H1 (cell line): ENCODE data around the gene ATG5. TPM values are rescaled to one million over a fixed set of nuclear protein-coding genes. Genes with fewer than 3 reads are reported as not detected.

Experiments used
- ASH2L ChIP-seq: fragments of 200-600, 300-600 bp; sonication (generic); IDR thresholded peaks from one replicate; pipeline ENCODE4 v1.7.1; 2017; ENCODE audit warnings: low read length
- BACH1 ChIP-seq: IDR thresholded peaks from 2 replicates; pipeline ENCODE4 v1.6.1; 2012; ENCODE audit warnings: low read length, improper control_type of control experiment
- CEBPB ChIP-seq: IDR thresholded peaks from 2 replicates; pipeline ENCODE4 v1.6.1; 2012; ENCODE audit warnings: low read depth, low read length
- CHD1 ChIP-seq: IDR thresholded peaks from 2 replicates; pipeline ENCODE4 v1.6.1; 2012; ENCODE audit warnings: low read depth, low read length, improper control_type of control experiment
- CHD2 ChIP-seq: IDR thresholded peaks from 2 replicates; pipeline ENCODE4 v1.6.1; 2012; ENCODE audit warnings: low read length, improper control_type of control experiment
- CTBP2 ChIP-seq: IDR thresholded peaks from 2 replicates; pipeline ENCODE4 v1.7.0; 2011; ENCODE audit warnings: borderline replicate concordance, mild to moderate bottlenecking, moderate library complexity, mixed read lengths, low read length; ENCODE audit not compliant: insufficient read depth, insufficient read length
- E2F6 ChIP-seq: IDR thresholded peaks from 2 replicates; pipeline ENCODE4 v1.6.1; 2012; ENCODE audit warnings: inconsistent platforms
- EP300 ChIP-seq, 2 experiments: IDR thresholded peaks; 1 replicate in 1 of 2; 2 replicates in 1 of 2; pipeline ENCODE4 v1.6.1; 2011 to 2012; ENCODE audit warnings: low read depth in 2 of 2, low read length in 2 of 2, mild to moderate bottlenecking in 2 of 2, borderline replicate concordance in 1 of 2, inconsistent platforms in 1 of 2, moderate library complexity in 1 of 2
- FOSL1 ChIP-seq: IDR thresholded peaks from 2 replicates; pipeline ENCODE4 v1.6.1; 2011; ENCODE audit warnings: mild to moderate bottlenecking, low read depth, low read length, moderate library complexity; ENCODE audit not compliant: insufficient read depth
- HDAC2 ChIP-seq, 2 experiments: fragments of 300-600 bp in 1 of 2; sonication (generic) in 1 of 2; IDR thresholded peaks; 2 replicates each; pipeline ENCODE4 v1.6.1; 2011 to 2012; ENCODE audit warnings: low read depth in 2 of 2, low read length in 2 of 2, mild to moderate bottlenecking in 2 of 2, moderate library complexity in 2 of 2, borderline replicate concordance in 1 of 2, inconsistent platforms in 1 of 2
- KDM4A ChIP-seq: IDR thresholded peaks from one replicate; pipeline ENCODE4 v1.7.1; 2012; ENCODE audit warnings: low read depth, mild to moderate bottlenecking, moderate library complexity, low read length, inconsistent platforms; ENCODE audit not compliant: severe bottlenecking
- PHF8 ChIP-seq: fragments of 200-600 bp; sonication (generic); conservative IDR thresholded peaks from 2 replicates; pipeline ENCODE4 v1.7.1; 2012; ENCODE audit warnings: low read depth, mild to moderate bottlenecking, inconsistent platforms, low read length, moderate library complexity
- RAD21 ChIP-seq, 2 experiments: IDR thresholded peaks in 1 of 2; conservative IDR thresholded peaks in 1 of 2; 2 replicates each; pipeline ENCODE4 v1.6.1; 2011; ENCODE audit warnings: low read depth in 2 of 2, low read length in 2 of 2, improper control_type of control experiment in 1 of 2, inconsistent platforms in 1 of 2, mild to moderate bottlenecking in 1 of 2, moderate library complexity in 1 of 2
- SIN3A ChIP-seq, 2 experiments: IDR thresholded peaks in 1 of 2; conservative IDR thresholded peaks in 1 of 2; 2 replicates each; pipeline ENCODE4 v1.6.1; 2011 to 2012; ENCODE audit warnings: low read length in 2 of 2, improper control_type of control experiment in 1 of 2, low read depth in 1 of 2, mild to moderate bottlenecking in 1 of 2
- SP1 ChIP-seq: IDR thresholded peaks from 2 replicates; pipeline ENCODE4 v1.6.1; 2011; ENCODE audit warnings: low read depth, low read length
- SP4 ChIP-seq: IDR thresholded peaks from 2 replicates; pipeline ENCODE4 v1.6.1; 2012; ENCODE audit warnings: low read length, inconsistent platforms
- SUZ12 ChIP-seq: fragments of 200-600 bp; sonication (generic); IDR thresholded peaks from 2 replicates; pipeline ENCODE4 v1.6.1; 2012; ENCODE audit warnings: mild to moderate bottlenecking, inconsistent platforms, low read length, moderate library complexity, mixed read lengths
- TAF1 ChIP-seq: IDR thresholded peaks from 2 replicates; pipeline ENCODE4 v1.6.1; 2011; ENCODE audit warnings: mild to moderate bottlenecking, low read depth, low read length
- TBP ChIP-seq: IDR thresholded peaks from 2 replicates; pipeline ENCODE4 v1.6.1; 2011; ENCODE audit warnings: low read depth, low read length, improper control_type of control experiment
- TCF12 ChIP-seq: IDR thresholded peaks from 2 replicates; pipeline ENCODE4 v1.6.1; 2011; ENCODE audit warnings: low read depth, mild to moderate bottlenecking, low read length
- USF2 ChIP-seq: IDR thresholded peaks from 2 replicates; pipeline ENCODE4 v1.6.1; 2011; ENCODE audit warnings: low read length, improper control_type of control experiment
- YY1 ChIP-seq: IDR thresholded peaks from 2 replicates; pipeline ENCODE4 v1.6.1; 2011; ENCODE audit warnings: low read depth, mild to moderate bottlenecking, low read length
- polyA plus RNA-seq, 7 experiments: library from polyadenylated mRNA; depleted of rRNA in 3 of 7; stranded (reverse) in 5 of 7; unstranded in 2 of 7; fragments of >200 nt in 5 of 7; fragments of 200-250 nt in 2 of 7; gene quantifications; 1 replicate in 5 of 7; 2 replicates in 1 of 7; 4 replicates in 1 of 7; pipeline versions ENCODE4 v1.2.1 to v1.2.3, GENCODE V29; 2011 to 2013; ENCODE audit warnings: missing spikeins in 2 of 7, mixed read lengths in 2 of 7
- total RNA-seq: library from RNA; stranded (reverse); fragmentation: NEBNext Ultra II Directional; extraction: Animal tissue kit (Norgen Biotek cat#: 25700); gene quantifications from 2 replicates; pipeline ENCODE4 v1.2.1, GENCODE V29; 2021

The ATG5 gene
- total and polyA plus RNA-seq, 2 of the 8 experiments (the other 6 are each of a cell fraction or from before 2014, with no cell fraction given) = 18.2 to 39.0 TPM

- TF ChIP-seq EP300 (IDR thresholded peaks at IDR 0.05; ENCODE audit: borderline replicate concordance in 1 of 2, low read depth in 2 of 2, low read length in 2 of 2) = peak in 1 of 2 experiments; percentile 80; a peak in 2 of 3 replicates
- TF ChIP-seq CTBP2 = peak; percentile 81
- peak; percentile 84 for TF ChIP-seq KDM4A
- TF ChIP-seq TAF1 = peak; percentile 74
- peak; percentile 56 to 74 for TF ChIP-seq RAD21 (IDR thresholded peaks at IDR 0.05 in 1 of 2, conservative IDR thresholded peaks at IDR 0.05 in 1 of 2; ENCODE audit: low read depth in 2 of 2, low read length in 2 of 2)
- TF ChIP-seq FOSL1 = peak; percentile 71; the same call in 1 of the 2 replicates
- 0 out of 2 replicates have a peak, but pooled peaks have one; percentile 12 for TF ChIP-seq CHD2
- TF ChIP-seq TCF12 = peak; percentile 68; the same call in 1 of the 2 replicates
- peak; percentile 74 for TF ChIP-seq ASH2L
- peak; percentile 40 for TF ChIP-seq PHF8
- TF ChIP-seq BACH1 = peak; percentile 73
- peak in 1 of 2 experiments; percentile 88; a peak in 2 of 4 replicates for TF ChIP-seq HDAC2 (IDR thresholded peaks at IDR 0.05; ENCODE audit: borderline replicate concordance in 1 of 2, low read depth in 2 of 2, low read length in 2 of 2)
- TF ChIP-seq SP1 = peak; percentile 20; the same call in 1 of the 2 replicates
- peak; percentile 23; the same call in 1 of the 2 replicates for TF ChIP-seq TBP
- no peak for TF ChIP-seq USF2
- no peak for TF ChIP-seq SP4
- TF ChIP-seq YY1 = peak; percentile 94
- TF ChIP-seq E2F6 = no peak
- TF ChIP-seq SIN3A (conservative IDR thresholded peaks at IDR 0.05 in 1 of 2, IDR thresholded peaks at IDR 0.05 in 1 of 2; ENCODE audit: low read depth in 1 of 2, low read length in 2 of 2) = peak in 1 of 2 experiments; percentile 82; a peak in 1 of 4 replicates
- TF ChIP-seq CEBPB = no peak; the same call in 1 of the 2 replicates
- TF ChIP-seq CHD1 = no peak
- peak; percentile 4; the same call in 1 of the 2 replicates for TF ChIP-seq SUZ12
These were observed 34.9 kb upstream of the ATG5 start, which contains the start of gene CRYBG1 (continued) for GRCh38 chr6:106360410-106360988.
